ENCODE measurements around the gene SCAMP5. TPM values are rescaled to one million over a fixed set of nuclear protein-coding genes. Genes with fewer than 3 reads are reported as not detected.

The SCAMP5 gene
- total RNA-seq, 1 donor from 2014 or later = 13.9 TPM

DNA sequence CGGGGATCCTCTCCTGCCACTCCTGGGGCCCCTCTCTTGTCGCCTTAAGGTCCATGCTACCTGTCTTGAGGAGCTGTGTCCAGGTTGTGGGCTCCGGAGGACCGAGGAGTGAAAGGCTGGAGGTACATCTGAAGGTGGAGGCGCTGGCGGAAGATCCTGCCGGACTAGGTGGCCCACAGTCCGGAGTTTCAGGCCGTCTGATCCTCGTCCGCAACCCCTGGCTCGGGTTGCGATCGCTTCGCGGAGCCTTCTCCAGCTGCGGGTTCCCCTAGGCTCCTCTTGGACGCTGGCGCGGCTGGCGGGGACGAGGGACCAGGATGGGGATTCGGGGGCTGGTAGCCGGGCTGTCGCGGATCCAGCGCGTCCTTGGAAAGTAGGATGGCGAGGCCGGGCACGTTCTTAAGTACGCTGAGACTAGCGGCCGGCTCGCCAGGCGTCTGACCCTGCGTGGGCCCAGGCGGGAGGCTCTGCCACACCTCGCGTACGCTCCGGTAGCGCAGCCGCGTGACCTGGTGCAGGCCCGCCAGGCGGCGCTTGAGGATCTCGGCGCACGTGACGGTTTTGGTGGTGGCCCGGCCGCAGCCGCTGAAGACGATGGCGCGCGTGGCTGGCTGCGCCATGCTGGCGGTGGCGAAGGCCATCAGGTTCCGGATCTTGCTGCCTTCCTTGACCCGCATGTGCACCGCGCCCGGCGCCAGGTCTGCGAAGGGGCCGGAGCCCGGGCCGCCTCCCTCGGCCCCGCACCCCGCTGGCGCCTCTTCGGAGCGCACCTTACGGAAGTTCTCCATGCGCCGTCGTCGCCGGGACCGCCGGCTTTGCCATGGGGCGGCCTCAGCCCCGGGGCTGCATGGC is 39.3 kb upstream of the SCAMP5 start:
- Histone ChIP-seq H3K4me3 (ENCODE audit: low read depth, low read length) (peak overlapping the region; percentile 45), H3K27me3 (ENCODE audit: control insufficient read depth, insufficient read depth, low read length) (peaks cover 13% of the 10 kb centered on the region), H3K36me3 (ENCODE audit: control insufficient read depth, insufficient read depth, low read length) (no peaks in the 10 kb centered on the region)
- TF ChIP-seq, protein P1, sequence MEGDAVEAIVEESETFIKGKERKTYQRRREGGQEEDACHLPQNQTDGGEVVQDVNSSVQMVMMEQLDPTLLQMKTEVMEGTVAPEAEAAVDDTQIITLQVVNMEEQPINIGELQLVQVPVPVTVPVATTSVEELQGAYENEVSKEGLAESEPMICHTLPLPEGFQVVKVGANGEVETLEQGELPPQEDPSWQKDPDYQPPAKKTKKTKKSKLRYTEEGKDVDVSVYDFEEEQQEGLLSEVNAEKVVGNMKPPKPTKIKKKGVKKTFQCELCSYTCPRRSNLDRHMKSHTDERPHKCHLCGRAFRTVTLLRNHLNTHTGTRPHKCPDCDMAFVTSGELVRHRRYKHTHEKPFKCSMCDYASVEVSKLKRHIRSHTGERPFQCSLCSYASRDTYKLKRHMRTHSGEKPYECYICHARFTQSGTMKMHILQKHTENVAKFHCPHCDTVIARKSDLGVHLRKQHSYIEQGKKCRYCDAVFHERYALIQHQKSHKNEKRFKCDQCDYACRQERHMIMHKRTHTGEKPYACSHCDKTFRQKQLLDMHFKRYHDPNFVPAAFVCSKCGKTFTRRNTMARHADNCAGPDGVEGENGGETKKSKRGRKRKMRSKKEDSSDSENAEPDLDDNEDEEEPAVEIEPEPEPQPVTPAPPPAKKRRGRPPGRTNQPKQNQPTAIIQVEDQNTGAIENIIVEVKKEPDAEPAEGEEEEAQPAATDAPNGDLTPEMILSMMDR (IDR thresholded peaks at IDR 0.05; ENCODE audit: insufficient read depth, low read length, poor library complexity, severe bottlenecking) = peak; percentile 43
- no peak for DNase-seq (ENCODE audit: low read depth)

DNA sequence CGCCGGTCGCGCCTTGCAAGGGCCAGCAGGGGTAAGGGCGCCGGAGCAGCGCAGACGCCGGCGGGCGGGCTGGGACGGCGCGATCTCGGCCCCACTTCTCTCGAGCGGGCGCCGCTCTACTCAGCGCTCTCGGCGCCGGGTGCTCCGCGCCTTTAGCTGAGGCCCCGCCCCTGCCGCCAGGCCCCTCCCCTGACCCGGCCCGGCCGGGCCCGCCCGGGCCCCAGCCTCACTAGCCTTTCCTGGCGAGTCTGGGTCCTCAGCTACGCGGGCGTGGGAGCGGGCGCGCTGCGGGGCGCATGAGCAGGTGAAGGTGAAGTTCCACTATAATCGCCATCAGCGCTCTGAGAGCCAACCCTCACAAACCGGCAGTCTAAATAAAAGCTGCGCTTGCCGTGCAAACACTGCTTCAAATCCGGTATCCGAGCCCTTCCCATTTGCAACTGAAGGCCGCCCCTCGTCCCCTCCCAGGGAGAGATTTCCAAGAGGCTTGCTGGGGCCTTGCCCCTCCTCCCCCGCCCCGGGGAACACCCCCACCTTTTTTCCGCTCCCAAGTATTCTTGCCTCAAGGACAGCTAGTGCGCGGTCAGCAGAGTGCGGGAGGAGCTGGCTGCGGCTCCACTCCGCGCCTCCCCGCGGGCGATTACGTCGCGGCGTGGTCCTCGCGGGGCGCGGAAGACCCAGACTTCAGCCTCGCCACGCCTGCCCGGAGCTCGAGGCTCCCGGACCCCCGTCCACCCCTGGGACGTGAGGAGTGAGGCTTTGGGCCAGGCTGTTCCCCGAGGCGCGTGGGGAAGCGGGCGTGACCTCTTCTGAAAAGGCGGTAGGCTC is 38.5 kb upstream of the SCAMP5 start, which contains the start of gene RPP25:
TSS of gene RPP25 (minus strand) at position 125 of the 828 bp plus-strand sequence. CDS start 189 bp downstream, outside the sequence.
- Histone ChIP-seq H3K27me3 (ENCODE audit: control insufficient read depth, insufficient read depth, low read length) (peaks cover 13% of the 10 kb centered on the region), H3K4me3 (ENCODE audit: low read depth, low read length) (peak within 1 kb of the TSS; percentile 45), H3K36me3 (ENCODE audit: control insufficient read depth, insufficient read depth, low read length) (no peaks in the 10 kb centered on the region)
- TF ChIP-seq, protein P1 (IDR thresholded peaks at IDR 0.05; ENCODE audit: insufficient read depth, low read length, poor library complexity, severe bottlenecking) = no peak
- peak; percentile 52 for DNase-seq (ENCODE audit: low read depth)

DNA sequence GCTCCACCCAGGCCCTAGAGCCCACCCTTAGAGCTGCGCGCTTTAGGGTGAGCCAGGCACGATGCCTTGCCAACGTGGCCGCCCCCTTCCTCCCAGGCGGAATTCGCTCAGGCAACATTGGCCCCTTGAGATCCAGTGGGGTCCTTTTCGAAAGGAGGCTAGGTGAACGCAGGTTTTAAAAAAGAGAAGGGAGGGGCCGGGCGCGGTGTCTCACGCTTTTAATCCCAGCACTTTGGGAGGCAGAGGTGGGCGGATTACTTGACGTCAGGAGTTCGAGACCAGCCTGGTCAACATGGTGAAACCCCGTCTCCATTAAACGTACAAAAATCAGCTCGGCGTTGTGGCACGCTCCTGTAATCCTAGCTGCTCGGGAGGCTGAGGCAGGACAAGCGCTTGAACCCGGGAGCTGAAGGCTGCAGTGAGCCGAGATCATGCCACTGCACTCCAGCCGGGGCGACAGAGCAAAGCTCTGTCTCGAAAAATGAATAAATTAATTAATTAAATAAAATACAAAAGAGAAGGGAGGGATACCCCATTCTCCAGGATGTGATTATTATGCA is 37.8 kb upstream of the SCAMP5 start:
- no peak for DNase-seq (ENCODE audit: low read depth)
- no peaks in the 10 kb centered on the region for H3K36me3 ChIP-seq (ENCODE audit: control insufficient read depth, insufficient read depth, low read length)
- H3K4me3 ChIP-seq (ENCODE audit: low read depth, low read length) = peak overlapping the region; percentile 45
- TF ChIP-seq, protein P1 (IDR thresholded peaks at IDR 0.05; ENCODE audit: insufficient read depth, low read length, poor library complexity, severe bottlenecking) = no peak
- peaks cover 13% of the 10 kb centered on the region for H3K27me3 ChIP-seq (ENCODE audit: control insufficient read depth, insufficient read depth, low read length)

DNA sequence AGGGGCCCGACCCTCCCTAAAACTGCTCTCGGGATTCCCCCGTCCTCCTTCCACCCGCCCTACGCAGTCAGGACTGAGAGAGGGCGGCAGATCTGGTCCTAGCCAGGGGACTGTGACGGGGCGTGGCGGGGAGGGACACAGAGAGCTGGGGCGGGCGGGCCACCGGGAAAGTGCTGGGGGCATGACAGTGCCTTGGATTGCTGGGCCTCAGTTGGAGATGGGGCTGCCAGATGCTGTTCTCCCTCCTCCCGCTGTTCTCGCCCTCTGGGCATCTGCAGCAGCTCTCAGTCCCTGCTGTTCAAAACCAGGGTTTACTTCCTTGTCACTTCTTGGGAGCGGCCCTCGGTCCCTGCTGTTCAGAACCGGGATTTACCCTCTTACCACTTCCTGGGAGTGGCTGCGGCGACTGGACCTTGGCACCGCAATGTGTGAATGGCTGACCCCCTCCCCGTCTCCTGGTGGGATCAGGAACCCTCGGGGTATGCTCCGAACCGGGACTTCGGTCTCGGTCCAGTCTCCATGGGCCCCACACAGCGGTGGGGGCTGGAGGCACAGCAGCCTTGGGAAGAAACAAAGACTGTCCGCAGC is 36.9 kb upstream of the SCAMP5 start:
- no peak for DNase-seq (ENCODE audit: low read depth)
- H3K4me3 ChIP-seq (ENCODE audit: low read depth, low read length) = peak overlapping the region; percentile 41
- TF ChIP-seq, protein P1 (IDR thresholded peaks at IDR 0.05; ENCODE audit: insufficient read depth, low read length, poor library complexity, severe bottlenecking) = peak; percentile 23
- H3K36me3 ChIP-seq (ENCODE audit: control insufficient read depth, insufficient read depth, low read length) = no peaks in the 10 kb centered on the region
- H3K27me3 ChIP-seq (ENCODE audit: control insufficient read depth, insufficient read depth, low read length) = peaks cover 13% of the 10 kb centered on the region

DNA sequence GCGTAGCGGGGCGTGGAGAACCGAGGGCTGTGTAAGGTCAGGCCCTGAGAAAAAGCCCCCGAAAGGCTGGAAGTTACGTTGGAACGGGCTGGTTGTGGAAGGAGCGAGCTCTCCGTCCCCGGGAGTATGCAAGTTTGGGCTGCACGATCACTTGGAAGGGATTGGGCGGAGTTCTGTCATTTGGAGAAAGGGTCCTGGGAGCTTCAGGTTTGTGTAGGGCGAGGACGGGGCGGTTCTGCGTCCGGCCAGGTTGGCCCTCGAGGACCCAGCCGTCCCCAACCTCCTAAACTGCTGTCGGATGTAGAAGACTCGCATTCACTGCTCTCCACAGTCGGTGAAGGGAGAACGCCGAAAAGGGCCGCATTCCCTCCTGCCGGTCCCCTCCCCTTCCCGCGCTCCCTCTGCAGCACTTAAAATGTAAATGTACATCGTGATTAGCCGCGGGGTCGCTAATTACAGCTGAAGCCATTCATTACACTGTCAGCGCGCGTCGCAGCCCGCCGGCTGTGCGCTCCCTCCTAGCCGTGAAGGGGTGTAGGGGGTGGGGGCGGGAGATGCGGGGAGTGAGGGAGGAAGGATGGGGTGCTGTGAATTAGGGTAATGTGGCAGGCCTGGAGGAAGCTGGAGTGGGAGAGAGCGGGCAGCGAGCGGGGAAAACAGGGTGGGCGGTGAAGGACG is 36.3 kb upstream of the SCAMP5 start:
- DNase-seq (ENCODE audit: low read depth) = no peak
- Histone ChIP-seq H3K36me3 (ENCODE audit: control insufficient read depth, insufficient read depth, low read length) (no peaks in the 10 kb centered on the region), H3K4me3 (ENCODE audit: low read depth, low read length) (peak overlapping the region; percentile 41), H3K27me3 (ENCODE audit: control insufficient read depth, insufficient read depth, low read length) (peaks cover 13% of the 10 kb centered on the region)
- TF ChIP-seq, protein P1 (IDR thresholded peaks at IDR 0.05; ENCODE audit: insufficient read depth, low read length, poor library complexity, severe bottlenecking) = no peak
